NK-92 (cell line): ENCODE measurements around the gene NBPF12.
"Not testable (repeated sequence)": the region's sequence is repeated elsewhere in the genome, so short reads cannot be mapped to it uniquely, and the experiment has no call there.

Source experiments
- DNase-seq: peaks from one replicate; lab custom pipeline; 2025; ENCODE audit not compliant: unreplicated experiment; lab: John Stamatoyannopoulos, UW

NBPF12 gene

GRCh38 chr1:146970656-146971055 lies 32.5 kb downstream of the NBPF12 start:
- DNase-seq = not testable (repeated sequence)

DNA sequence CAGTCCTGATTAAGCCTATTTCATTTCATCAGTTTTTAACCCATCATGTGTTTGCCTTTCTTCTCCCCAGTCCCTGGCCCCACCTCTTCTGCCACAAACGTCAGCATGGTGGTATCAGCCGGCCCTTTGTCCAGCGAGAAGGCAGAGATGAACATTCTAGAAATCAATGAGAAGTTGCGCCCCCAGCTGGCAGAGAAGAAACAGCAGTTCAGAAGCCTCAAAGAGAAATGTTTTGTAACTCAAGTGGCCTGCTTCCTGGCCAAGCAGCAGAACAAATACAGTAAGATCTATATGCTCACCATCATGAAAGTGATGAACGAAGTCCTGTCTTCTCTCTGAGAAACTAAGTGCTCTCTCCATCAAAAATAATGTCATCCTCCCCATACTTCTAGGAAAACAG lies 34.6 kb downstream of the NBPF12 start:
- DNase-seq = not testable (repeated sequence)

DNA sequence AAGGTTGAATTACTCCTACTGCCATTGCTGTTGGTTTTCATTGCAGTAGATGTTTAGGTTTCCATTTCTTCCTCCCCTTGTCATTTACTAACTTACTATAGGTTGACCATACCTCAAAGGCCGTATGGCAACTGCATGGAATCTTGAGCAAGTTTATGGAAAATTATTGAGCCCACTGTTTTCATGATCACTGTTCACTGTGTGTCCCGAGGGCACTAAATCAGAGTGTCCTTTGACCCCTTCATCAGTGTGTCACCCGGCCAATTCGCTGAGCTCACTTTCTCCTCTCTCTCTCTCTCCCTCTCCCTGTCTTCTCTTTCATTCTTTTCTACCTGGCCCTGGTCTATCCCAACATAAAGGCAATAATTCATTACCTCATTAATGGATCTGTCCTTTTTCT lies 47.7 kb downstream of the NBPF12 start:
- DNase-seq = not testable (repeated sequence)

GRCh38 chr1:146986450-146986849 lies 48.3 kb downstream of the NBPF12 start:
- not testable (repeated sequence) for DNase-seq

GRCh38 chr1:146987502-146987901 lies 49.4 kb downstream of the NBPF12 start:
- DNase-seq = not testable (repeated sequence)

- peak; percentile 1 for DNase-seq
These were observed 51.3 kb downstream of the NBPF12 start for GRCh38 chr1:146989455-146989854.

GRCh38 chr1:147008495-147008894 lies 70.4 kb downstream of the NBPF12 start:
- DNase-seq = not testable (repeated sequence)

DNA sequence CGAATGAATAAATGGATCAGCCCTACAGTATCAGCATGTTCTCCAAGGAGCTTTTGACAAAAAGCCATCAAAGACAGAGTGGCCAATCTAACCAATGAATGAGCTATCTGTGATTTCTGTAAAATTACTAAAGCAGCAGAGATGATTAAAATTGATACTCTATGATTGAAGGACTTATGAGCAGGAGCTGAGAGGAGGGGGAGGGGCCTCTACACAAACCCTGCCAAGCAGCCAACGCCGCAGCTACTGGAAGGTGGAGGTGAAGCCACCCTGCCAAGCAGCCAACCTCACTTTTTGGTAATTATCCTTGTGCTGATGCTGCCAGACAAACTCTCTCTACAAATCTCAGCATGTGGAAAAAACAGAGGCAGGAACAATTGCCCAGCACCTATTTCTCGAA lies 88.9 kb downstream of the NBPF12 start:
- DNase-seq = not testable (repeated sequence)

DNA sequence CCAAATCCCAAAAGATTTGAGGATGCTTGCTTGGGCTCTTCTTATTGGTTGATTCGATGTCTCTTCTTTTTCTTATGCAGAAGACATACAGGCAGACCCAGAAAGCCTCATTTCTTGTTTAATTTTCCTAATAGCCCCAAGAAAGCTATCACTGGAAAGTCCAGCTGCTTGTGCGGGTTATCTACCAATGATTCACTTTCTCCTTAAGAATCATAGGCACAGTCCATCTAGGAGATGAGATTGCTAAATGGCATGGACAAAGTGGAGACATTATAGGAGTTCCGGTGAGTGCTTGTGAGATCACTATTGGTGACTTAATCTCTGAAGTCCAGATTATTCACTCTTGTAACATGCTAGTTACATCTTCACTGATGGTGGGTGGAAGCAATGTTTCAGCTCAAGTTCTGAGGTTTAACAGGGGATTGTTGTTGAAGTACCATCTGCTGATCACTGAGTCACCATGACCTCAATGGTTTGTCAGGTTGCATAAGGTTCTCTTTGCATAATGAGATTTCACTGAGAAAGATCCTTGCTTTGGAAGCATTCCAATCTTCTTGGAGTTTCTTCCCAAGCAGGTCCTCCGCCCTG lies 92.0 kb downstream of the NBPF12 start:
- DNase-seq = not testable (repeated sequence)

- no peak for DNase-seq
These were observed 101.8 kb downstream of the NBPF12 start for GRCh38 chr1:147039916-147040315.

DNA sequence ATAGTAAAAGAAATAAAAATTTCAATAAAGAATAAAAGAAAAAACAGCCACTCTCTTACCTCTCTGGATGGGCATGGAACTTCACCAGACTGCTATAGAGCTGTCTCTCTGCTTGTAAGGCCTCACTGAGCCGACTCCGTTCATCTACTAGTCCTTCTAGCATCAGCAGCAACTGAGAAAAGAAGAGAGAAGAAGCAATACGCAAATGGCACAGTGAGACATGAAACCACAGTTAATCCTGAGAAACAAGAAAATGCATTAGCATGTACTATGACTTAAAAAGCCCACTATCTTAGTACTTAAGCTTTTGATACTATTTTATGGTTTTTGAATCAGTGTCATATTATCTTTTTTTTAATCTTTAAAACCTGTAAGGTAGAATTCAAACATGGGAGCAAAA lies 104.8 kb downstream of the NBPF12 start:
- DNase-seq = not testable (repeated sequence)

DNA sequence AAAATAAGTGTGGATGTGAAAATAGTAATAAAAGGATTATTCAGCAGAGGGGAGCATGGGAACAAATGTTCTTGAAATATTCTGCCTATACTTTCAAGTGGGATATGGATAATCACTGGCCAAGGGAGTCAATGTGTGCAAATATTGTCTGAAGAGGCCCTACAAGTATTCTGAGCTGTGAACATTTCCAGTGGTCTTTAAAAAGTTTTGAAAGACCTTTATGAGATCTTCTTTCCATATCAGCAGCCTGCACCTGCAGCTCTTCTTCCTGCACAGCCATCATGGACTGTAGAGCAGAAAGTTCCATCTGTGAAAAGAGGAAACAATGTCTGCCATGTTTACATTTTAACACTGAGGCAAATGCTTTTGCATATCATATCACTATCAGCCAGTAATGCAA lies 106.4 kb downstream of the NBPF12 start:
- DNase-seq = not testable (repeated sequence)
